GM12892 (cell line): ENCODE data around the gene C19orf12.

ENCODE experiments used
- POLR2A ChIP-seq: IDR thresholded peaks from 2 replicates; pipeline ENCODE4 v1.6.1; 2011; ENCODE audit warnings: low read depth, low read length, control low read depth
- POLR2AphosphoS5 ChIP-seq: IDR thresholded peaks from 2 replicates; pipeline ENCODE4 v1.6.1; 2011; ENCODE audit warnings: low read depth, low read length, control low read depth

DNA sequence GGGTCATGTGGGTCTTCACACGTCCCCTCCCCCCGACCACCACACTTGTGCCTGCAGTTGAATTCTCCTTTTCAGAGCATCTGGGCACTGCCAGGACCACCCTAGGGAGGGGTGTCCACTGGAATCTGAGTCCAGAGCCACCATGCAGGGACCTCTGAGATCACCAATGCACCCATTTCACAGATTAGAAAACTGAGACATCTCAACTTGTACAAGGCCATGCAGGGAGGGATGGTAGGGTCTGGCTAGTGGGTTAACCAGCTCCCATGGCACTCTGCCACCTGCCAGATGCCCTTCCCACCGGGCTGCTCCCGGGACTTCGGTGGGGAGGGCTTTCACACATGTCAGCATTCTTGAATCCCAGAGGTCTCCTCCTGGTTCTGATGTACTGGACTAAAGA, 44.3 kb upstream of the C19orf12 start:
- TF ChIP-seq POLR2AphosphoS5: no peak
- no peak for TF ChIP-seq POLR2A
